AG04449 (cell line): Measurements from ENCODE around the gene RIC8B.

Source experiments
- CTCF ChIA-PET: fragments of 350-600 bp; formaldehyde crosslinking; extraction: SDS; loops from one replicate; lab custom pipeline; 2021; ENCODE audit warnings: antibody characterized with exemption; lab: Yijun Ruan, JAX
- POLR2A ChIA-PET: fragments of 400-600, 350-600 bp; formaldehyde crosslinking; extraction: SDS; loops from one replicate; lab custom pipeline; 2020; ENCODE audit warnings: antibody characterized with exemption, inconsistent platforms; lab: Yijun Ruan, JAX
- DNase-seq: peaks from one replicate; pipeline ENCODE4 v3.0.0-alpha.2; 2010; ENCODE audit warnings: low read depth, low spot score
- H3K4me3 ChIP-seq: 2 replicates; pipeline ENCODE4 v1.5.1; 2011; ENCODE audit warnings: low read depth, mild to moderate bottlenecking, control low read depth, low read length
- TF ChIP-seq, protein P1 (sequence below): IDR thresholded peaks from one replicate; pipeline ENCODE4 v1.5.1; 2011; ENCODE audit warnings: mild to moderate bottlenecking, moderate library complexity, low read length, control low read depth, inconsistent platforms; ENCODE audit not compliant: insufficient read depth; ENCODE audit errors: missing control alignments

RIC8B gene

DNA sequence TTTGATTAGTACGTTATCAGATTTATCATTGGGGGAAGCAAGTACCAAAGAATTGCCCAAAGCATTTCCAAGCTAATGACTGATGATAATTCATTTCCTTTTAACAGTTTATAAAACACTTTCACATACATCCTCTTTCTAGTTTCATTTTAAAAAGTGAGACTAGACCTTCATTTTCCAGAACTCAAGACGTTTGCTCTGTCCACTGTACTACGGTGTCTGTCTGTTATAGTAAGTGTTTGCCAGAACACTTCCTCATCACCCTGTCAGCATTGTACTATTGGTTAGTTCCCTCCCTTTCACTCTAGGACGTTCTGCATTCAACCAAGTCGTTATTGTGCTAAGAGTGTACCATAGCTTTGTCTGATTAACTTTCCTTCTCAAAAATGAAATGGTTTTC is 99.5 kb downstream of the RIC8B start:
- TF ChIP-seq, protein P1, sequence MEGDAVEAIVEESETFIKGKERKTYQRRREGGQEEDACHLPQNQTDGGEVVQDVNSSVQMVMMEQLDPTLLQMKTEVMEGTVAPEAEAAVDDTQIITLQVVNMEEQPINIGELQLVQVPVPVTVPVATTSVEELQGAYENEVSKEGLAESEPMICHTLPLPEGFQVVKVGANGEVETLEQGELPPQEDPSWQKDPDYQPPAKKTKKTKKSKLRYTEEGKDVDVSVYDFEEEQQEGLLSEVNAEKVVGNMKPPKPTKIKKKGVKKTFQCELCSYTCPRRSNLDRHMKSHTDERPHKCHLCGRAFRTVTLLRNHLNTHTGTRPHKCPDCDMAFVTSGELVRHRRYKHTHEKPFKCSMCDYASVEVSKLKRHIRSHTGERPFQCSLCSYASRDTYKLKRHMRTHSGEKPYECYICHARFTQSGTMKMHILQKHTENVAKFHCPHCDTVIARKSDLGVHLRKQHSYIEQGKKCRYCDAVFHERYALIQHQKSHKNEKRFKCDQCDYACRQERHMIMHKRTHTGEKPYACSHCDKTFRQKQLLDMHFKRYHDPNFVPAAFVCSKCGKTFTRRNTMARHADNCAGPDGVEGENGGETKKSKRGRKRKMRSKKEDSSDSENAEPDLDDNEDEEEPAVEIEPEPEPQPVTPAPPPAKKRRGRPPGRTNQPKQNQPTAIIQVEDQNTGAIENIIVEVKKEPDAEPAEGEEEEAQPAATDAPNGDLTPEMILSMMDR: no peak
- DNase-seq: no peak
- no peak overlapping the region for H3K4me3 ChIP-seq
- POLR2A ChIA-PET: no interaction called here
- CTCF ChIA-PET: interaction anchor here (1.4 to 2.2 kb wide), 2 partner anchors 9 to 46 kb away, joined by 3 to 5 read pairs; no protein-coding TSS in a partner anchor

DNA sequence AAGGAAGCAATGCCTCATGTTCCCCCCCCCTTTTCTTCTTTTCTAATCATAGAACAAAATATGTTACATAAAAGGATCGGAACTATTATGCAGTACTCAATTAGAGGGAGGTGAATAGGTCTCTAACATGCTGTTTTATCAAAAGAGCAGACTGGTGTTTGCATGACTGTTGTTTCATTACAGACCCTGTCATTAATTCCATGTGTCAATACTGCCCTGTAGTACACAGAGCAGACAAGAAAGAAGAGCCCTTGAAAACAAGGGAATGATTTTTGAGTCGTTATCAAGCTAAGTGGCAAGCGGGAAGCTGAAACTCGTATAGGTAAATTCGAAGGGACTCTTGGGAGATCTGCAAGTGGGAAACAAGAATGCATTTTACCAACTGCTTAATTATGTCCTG is 104.3 kb downstream of the RIC8B start:
- no peak for DNase-seq

DNA sequence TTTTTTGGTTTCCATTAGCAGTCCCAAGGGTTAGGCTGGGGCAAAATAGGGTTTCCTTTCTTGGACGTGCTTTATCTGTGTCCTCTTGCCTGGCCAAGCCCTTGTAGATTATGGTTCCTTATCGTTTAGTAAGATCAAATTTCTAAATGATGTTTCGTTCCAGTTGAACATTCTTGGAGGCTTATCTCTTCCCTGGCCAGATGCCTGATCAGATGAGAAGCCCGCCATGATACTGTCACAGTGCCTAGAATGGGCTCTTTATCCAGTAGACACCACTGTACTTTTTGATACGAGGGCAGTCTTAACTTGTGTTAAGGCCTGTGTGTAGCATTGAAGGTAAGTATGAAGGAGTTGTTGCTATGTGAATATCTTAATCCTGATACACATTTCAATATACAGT is 105.1 kb downstream of the RIC8B start:
- no peak for DNase-seq
- TF ChIP-seq, protein P1: no peak
- ChIA-PET POLR2A (no interaction called here), CTCF (no interaction called here)
- H3K4me3 ChIP-seq: no peak overlapping the region

More for the DNA sequence above, 104.3 kb downstream of the RIC8B start:
- ChIA-PET CTCF (interaction anchor here (0.9 kb wide), 1 partner anchor 492 kb away, joined by 4 read pairs; no protein-coding TSS in a partner anchor), POLR2A (no interaction called here)
- H3K4me3 ChIP-seq: no peak overlapping the region
- TF ChIP-seq, protein P1: no peak

DNA sequence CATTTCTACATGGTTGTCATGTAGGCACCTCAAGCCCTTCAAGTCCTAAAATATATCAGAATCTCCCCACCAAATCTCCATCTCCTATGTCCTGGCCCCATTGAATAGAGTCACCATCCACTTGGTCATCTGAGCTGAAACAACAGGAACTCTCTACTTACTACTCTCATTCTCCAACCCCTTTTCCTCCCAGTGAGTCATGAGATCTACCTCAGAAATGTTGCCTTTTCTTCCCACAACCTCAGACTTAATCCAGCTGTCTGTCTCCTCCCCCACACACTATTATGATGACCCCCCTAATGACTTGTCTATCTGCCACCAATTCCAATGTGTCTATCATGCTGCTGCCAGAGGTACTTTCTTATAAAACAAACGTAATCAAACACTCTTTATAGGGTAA is 108.9 kb downstream of the RIC8B start:
- no peak for DNase-seq

DNA sequence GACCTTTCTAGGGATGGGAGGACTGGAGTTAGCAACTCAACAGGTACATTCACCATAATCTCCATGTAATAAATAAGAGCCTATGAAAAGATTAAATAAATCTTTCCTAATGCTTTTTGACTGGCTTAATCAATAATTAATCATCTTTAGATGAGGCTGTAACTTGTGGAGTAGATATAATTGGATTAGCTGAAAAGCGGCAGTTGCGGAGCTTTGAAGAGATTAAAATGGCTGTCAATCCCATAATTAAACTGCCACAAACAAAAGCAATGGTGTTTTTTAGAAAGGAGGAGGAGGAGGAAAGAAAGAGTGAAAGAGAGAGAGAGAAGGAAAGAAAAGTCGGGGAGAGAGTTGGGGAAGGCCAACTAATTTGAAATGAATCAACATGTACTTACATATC is 110.5 kb downstream of the RIC8B start:
- ChIA-PET CTCF (interaction anchor here (0.8 to 1.2 kb wide), 2 partner anchors 22 to 527 kb away, joined by 3 to 4 read pairs; partner anchors contain the start of gene POLR3B), POLR2A (no interaction called here)
- TF ChIP-seq, protein P1: no peak
- no peak for DNase-seq
- H3K4me3 ChIP-seq: no peak overlapping the region

More for the DNA sequence above, 108.9 kb downstream of the RIC8B start:
- ChIA-PET CTCF (interaction anchor here (1.1 to 1.9 kb wide), 5 partner anchors 10 to 42 kb away, joined by 3 to 9 read pairs (median 3); no protein-coding TSS in a partner anchor), POLR2A (interaction anchor here (0.7 to 1.0 kb wide), 2 partner anchors 73 to 527 kb away, joined by 4 read pairs; no protein-coding TSS in a partner anchor)
- H3K4me3 ChIP-seq: no peak overlapping the region
- TF ChIP-seq, protein P1: no peak

DNA sequence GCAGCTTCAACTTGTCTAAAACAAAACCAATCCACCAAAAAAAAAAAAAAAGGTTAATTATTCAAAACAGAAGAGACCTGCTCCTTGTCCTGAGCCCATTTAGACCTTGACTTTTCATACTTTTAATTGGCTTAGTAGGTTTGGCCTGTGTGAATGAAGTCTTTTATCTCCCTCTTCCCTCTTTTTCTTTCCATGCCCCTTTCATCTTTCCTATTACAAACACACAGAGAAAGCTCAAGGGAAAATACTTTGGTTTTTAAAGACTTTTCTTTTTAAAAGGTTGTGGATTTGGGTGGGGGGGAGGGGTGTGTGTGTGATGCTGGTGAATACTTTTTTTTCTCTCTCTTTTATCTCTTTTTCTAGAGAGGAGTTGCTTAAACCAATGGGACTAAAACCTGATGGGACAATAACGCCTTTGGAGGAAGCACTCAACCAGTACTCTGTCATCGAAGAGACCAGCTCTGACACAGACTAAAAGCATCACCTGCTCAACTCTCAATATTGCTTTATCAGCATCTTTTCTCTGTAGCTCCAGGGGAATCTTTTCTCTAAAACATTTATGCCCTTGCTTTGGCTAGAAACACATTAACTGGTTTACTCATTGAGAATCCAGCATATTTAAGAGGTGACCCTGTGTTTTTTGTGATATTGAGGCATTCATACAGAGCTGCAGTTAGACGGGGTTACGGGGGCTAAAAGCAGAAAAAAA is 111.2 kb downstream of the RIC8B start:
- TF ChIP-seq, protein P1: no peak
- ChIA-PET CTCF (no interaction called here), POLR2A (no interaction called here)
- no peak overlapping the region for H3K4me3 ChIP-seq
- DNase-seq: no peak
